Calu3 (cell line): Measurements from ENCODE around the gene LUZP1. TPM values are rescaled to one million over a fixed set of nuclear protein-coding genes. Genes with fewer than 3 reads are reported as not detected.

Source experiments
- BruUV-seq: library from RNA; stranded (reverse); fragments of 400-500 nt; replicated peaks from 2 replicates; lab custom pipeline; 2021; lab: Mats Ljungman, UMichigan
- CTCF ChIA-PET: fragments of 300-600 bp; sonication (Branson Sonifier 250); formaldehyde crosslinking; loops from one replicate; lab custom pipeline; 2022; ENCODE audit warnings: antibody characterized with exemption; lab: Charles Lee
- DNase-seq: peaks from one replicate; pipeline ENCODE4 v3.0.0; 2022
- H3K27ac Mint-ChIP-seq: one replicate; pipeline ENCODE4 v1.8.0; 2022; ENCODE audit warnings: mixed read lengths; ENCODE audit not compliant: unreplicated experiment
- H3K27me3 Mint-ChIP-seq: one replicate; pipeline ENCODE4 v1.8.0; 2022; ENCODE audit warnings: mixed read lengths; ENCODE audit not compliant: unreplicated experiment
- H3K36me3 Mint-ChIP-seq: one replicate; pipeline ENCODE4 v1.8.0; 2022; ENCODE audit warnings: mild to moderate bottlenecking, moderate library complexity, mixed read lengths; ENCODE audit not compliant: insufficient read depth, unreplicated experiment
- H3K4me1 Mint-ChIP-seq: one replicate; pipeline ENCODE4 v1.8.0; 2022; ENCODE audit warnings: mild to moderate bottlenecking, low read depth, mixed read lengths; ENCODE audit not compliant: unreplicated experiment
- H3K4me3 Mint-ChIP-seq: one replicate; pipeline ENCODE4 v1.8.0; 2022; ENCODE audit warnings: mild to moderate bottlenecking, low read depth, moderate library complexity, mixed read lengths; ENCODE audit not compliant: unreplicated experiment
- H3K9me3 Mint-ChIP-seq: one replicate; pipeline ENCODE4 v1.8.0; 2022; ENCODE audit warnings: low read depth, mixed read lengths; ENCODE audit not compliant: unreplicated experiment
- CTCF ChIP-seq: fragments of 200-600 bp; IDR thresholded peaks from one replicate; pipeline ENCODE4 v1.8.0; 2022; ENCODE audit warnings: antibody characterized with exemption; ENCODE audit not compliant: unreplicated experiment
- intact Hi-C: fragments of 100-400 bp; cut with micrococcal nuclease; formaldehyde crosslinking; loops from one replicate; pipeline ENCODE4 v1.10.0; 2022; ENCODE audit not compliant: unreplicated experiment
- total RNA-seq: library from RNA; stranded (reverse); gene quantifications from 2 replicates; pipeline ENCODE4 v1.2.3, GENCODE V29; 2022

Gene LUZP1
- total RNA-seq, 1 experiment from 2014 or later = 17.4 TPM

GRCh38 chr1:23125489-23125888, 43.2 kb downstream of the LUZP1 start:
- H3K4me3 Mint-ChIP-seq = no peak overlapping the region
- no peak overlapping the region for H3K27ac Mint-ChIP-seq
- no peaks in the 10 kb centered on the region for H3K9me3 Mint-ChIP-seq
- no peaks in the 10 kb centered on the region for H3K27me3 Mint-ChIP-seq
- H3K36me3 Mint-ChIP-seq = no peaks in the 10 kb centered on the region
- no peak for TF ChIP-seq CTCF
- peaks cover 22% of the 10 kb centered on the region for H3K4me1 Mint-ChIP-seq
- CTCF ChIA-PET = no interaction called here
- BruUV-seq = no TSS peak
- intact Hi-C loops = no loop called here
- DNase-seq = no peak

GRCh38 chr1:23124259-23125026, 44.2 kb downstream of the LUZP1 start:
- Mint-ChIP-seq H3K4me1 (peaks cover 22% of the 10 kb centered on the region), H3K36me3 (no peaks in the 10 kb centered on the region), H3K9me3 (no peaks in the 10 kb centered on the region), H3K27me3 (no peaks in the 10 kb centered on the region), H3K4me3 (no peak overlapping the region), H3K27ac (no peak overlapping the region)
- CTCF ChIA-PET = no interaction called here
- DNase-seq = no peak
- TF ChIP-seq CTCF = no peak
- BruUV-seq = no TSS peak
- intact Hi-C loops = no loop called here

- no peaks in the 10 kb centered on the region for H3K36me3 Mint-ChIP-seq
- no peaks in the 10 kb centered on the region for H3K9me3 Mint-ChIP-seq
- H3K4me3 Mint-ChIP-seq = no peak overlapping the region
- BruUV-seq = no TSS peak
- no peak for TF ChIP-seq CTCF
- H3K27me3 Mint-ChIP-seq = no peaks in the 10 kb centered on the region
- CTCF ChIA-PET = interaction anchor here (0.7 to 1.3 kb wide), 4 partner anchors 61 to 416 kb away, joined by 4 to 10 read pairs (median 5); partner anchors contain the start of gene HNRNPR
- intact Hi-C loops = no loop called here
- peaks cover 22% of the 10 kb centered on the region for H3K4me1 Mint-ChIP-seq
- DNase-seq = no peak
- no peak overlapping the region for H3K27ac Mint-ChIP-seq
Measured at GRCh38 chr1:23123528-23123927, 45.1 kb downstream of the LUZP1 start.

GRCh38 chr1:23122796-23123195, 45.9 kb downstream of the LUZP1 start:
- Mint-ChIP-seq H3K4me1 (peaks cover 22% of the 10 kb centered on the region), H3K27me3 (no peaks in the 10 kb centered on the region), H3K27ac (no peak overlapping the region), H3K9me3 (no peaks in the 10 kb centered on the region), H3K36me3 (no peaks in the 10 kb centered on the region), H3K4me3 (no peak overlapping the region)
- no peak for DNase-seq
- TF ChIP-seq CTCF = no peak
- intact Hi-C loops = no loop called here
- CTCF ChIA-PET = interaction anchor here (0.7 to 1.3 kb wide), 3 partner anchors 62 to 417 kb away, joined by 4 to 6 read pairs (median 4); no protein-coding TSS in a partner anchor
- no TSS peak for BruUV-seq
